Measurements from ENCODE around the gene CACNA1B.

The CACNA1B gene

GRCh38 chr9:138114501-138115245 is 237.1 kb downstream of the CACNA1B start:
- Histone ChIP-seq H3K4me2 (no peak overlapping the region), H3K27ac (no peak overlapping the region), H3K27me3 (no peaks in the 10 kb centered on the region), H4K20me1 (no peaks in the 10 kb centered on the region; a peak in 2 of 22 replicates), H3K9me3 (replicated peaks in 1 of 11) (no peaks in the 10 kb centered on the region), H3K9ac (no peak overlapping the region), H3K4me1 (peaks cover 6 to 10% (median 9%) of the 10 kb centered on the region in 10 experiments; a peak in 19 of 20 replicates), H3K36me3 (no peaks in the 10 kb centered on the region), H3K4me3 (no peak overlapping the region)
- no peak for TF ChIP-seq Cebpa-rat (IDR thresholded peaks at IDR 0.05)

DNA sequence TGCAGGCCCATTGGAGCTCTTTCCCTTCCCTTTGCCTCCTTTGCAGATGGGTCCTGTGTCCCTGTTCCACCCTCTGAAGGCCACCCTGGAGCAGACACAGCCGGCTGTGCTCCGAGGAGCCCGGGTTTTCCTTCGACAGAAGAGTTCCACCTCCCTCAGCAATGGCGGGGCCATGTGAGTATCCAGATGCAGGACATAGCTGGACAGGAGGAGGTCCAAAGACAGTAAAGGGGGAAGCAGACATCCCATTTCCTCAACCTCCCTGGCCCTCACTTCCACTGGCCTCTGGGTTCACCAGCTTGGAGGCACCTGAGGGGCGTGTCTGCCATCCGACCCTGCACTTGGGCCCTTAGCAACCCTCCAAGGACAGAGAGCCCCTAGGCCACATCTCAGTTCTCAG is 237.9 kb downstream of the CACNA1B start:
- H3K9me3 ChIP-seq (replicated peaks in 1 of 11), result no peaks in the 10 kb centered on the region
- H3K4me2 ChIP-seq, result no peak overlapping the region
- H3K4me1 ChIP-seq, result peaks cover 15 to 18% (median 17%) of the 10 kb centered on the region in 10 experiments
- H3K27ac ChIP-seq, result no peak overlapping the region
- H3K4me3 ChIP-seq, result no peak overlapping the region
- H3K9ac ChIP-seq, result no peak overlapping the region
- H3K36me3 ChIP-seq, result no peaks in the 10 kb centered on the region
- no peaks in the 10 kb centered on the region for H3K27me3 ChIP-seq
- no peak for TF ChIP-seq Cebpa-rat (IDR thresholded peaks at IDR 0.05)
- H4K20me1 ChIP-seq, result peaks cover 0 to 3% (median 0%) of the 10 kb centered on the region in 11 experiments; a peak in 3 of 22 replicates

DNA sequence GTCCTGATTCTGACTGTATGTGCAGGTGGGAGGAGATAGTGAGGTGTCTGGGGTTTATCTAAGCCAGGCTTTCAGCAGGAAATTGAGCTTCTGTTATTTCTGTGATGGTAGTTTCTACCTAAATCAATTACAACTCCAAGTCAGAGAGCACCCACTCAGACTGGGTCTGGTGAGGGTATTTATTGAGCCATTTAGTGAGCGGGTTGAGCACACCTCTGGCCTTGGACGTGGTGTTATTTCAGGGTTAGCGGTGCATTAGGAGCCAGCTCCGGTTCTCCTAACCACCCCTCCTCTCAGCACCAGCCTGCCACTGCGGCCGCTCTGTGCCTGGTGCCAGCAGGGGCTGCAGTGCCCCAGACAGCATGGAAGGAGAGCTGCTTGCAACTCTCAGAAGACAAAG is 238.9 kb downstream of the CACNA1B start:
- no peak for TF ChIP-seq Cebpa-rat (IDR thresholded peaks at IDR 0.05)
- Histone ChIP-seq H3K36me3 (no peaks in the 10 kb centered on the region), H3K9me3 (replicated peaks in 1 of 11) (no peaks in the 10 kb centered on the region), H3K9ac (no peak overlapping the region), H3K27ac (no peak overlapping the region), H3K4me1 (peaks cover 22 to 28% (median 26%) of the 10 kb centered on the region in 10 experiments), H4K20me1 (peaks cover 0 to 6% (median 0%) of the 10 kb centered on the region in 11 experiments; a peak in 3 of 22 replicates), H3K4me2 (no peak overlapping the region), H3K27me3 (no peaks in the 10 kb centered on the region), H3K4me3 (no peak overlapping the region)

DNA sequence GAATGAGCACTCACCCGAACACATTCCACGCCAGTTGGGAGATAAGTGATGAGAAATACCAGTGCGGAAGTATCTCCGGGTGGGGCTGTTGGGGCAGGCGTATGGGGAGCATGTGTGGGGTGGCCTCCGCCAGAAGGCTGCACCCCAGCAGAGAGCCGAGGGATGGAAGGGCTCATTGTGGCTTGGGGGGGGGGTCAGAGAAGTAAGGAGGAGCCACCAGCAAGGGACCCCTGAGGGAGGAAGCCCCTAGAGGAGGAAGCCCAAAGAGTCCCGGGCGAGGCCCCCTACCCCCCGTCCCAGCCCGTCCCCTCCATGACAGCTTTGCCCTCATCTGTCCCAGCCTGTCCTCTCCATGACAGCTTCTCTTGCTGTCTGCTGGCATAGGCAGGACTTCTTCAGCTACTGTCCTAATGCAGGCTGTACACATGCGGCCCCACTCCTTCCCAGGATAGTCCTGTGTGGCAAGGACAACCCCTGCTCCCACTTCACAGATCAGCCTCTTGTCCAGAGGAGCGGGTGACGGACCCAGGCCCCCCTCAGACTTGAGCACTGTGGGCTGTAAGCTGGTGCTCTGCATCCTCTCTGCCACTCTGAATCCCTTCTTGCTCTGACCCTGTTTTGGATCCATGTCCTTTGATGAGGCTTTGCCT is 239.6 kb downstream of the CACNA1B start:
- H3K9me3 ChIP-seq (replicated peaks in 1 of 11), result no peaks in the 10 kb centered on the region
- H3K4me3 ChIP-seq, result no peak overlapping the region
- H3K4me1 ChIP-seq, result peaks cover 29 to 35% (median 33%) of the 10 kb centered on the region in 10 experiments
- no peak overlapping the region for H3K27ac ChIP-seq
- TF ChIP-seq Cebpa-rat (IDR thresholded peaks at IDR 0.05), result no peak
- no peaks in the 10 kb centered on the region for H3K27me3 ChIP-seq
- peaks cover 0 to 6% (median 0%) of the 10 kb centered on the region in 11 experiments; a peak in 3 of 22 replicates for H4K20me1 ChIP-seq
- no peaks in the 10 kb centered on the region for H3K36me3 ChIP-seq
- H3K4me2 ChIP-seq, result no peak overlapping the region
- H3K9ac ChIP-seq, result no peak overlapping the region

- peaks cover 35 to 41% (median 38%) of the 10 kb centered on the region in 10 experiments for H3K4me1 ChIP-seq
- no peak overlapping the region for H3K9ac ChIP-seq
- H3K9me3 ChIP-seq (replicated peaks in 1 of 11), result no peaks in the 10 kb centered on the region
- no peaks in the 10 kb centered on the region for H3K36me3 ChIP-seq
- no peak overlapping the region for H3K27ac ChIP-seq
- no peak for TF ChIP-seq Cebpa-rat (IDR thresholded peaks at IDR 0.05)
- peaks cover 0 to 6% (median 0%) of the 10 kb centered on the region in 11 experiments; a peak in 3 of 22 replicates for H4K20me1 ChIP-seq
- H3K27me3 ChIP-seq, result no peaks in the 10 kb centered on the region
- no peak overlapping the region for H3K4me2 ChIP-seq
- no peak overlapping the region for H3K4me3 ChIP-seq
Measured at GRCh38 chr9:138117836-138118235, 240.3 kb downstream of the CACNA1B start.

GRCh38 chr9:138118601-138119071 is 241.1 kb downstream of the CACNA1B start:
- H4K20me1 ChIP-seq, result peaks cover 0 to 6% (median 0%) of the 10 kb centered on the region in 11 experiments; a peak in 3 of 22 replicates
- H3K4me1 ChIP-seq, result peaks cover 35 to 44% (median 40%) of the 10 kb centered on the region in 10 experiments
- H3K4me3 ChIP-seq, result no peak overlapping the region
- H3K9ac ChIP-seq, result no peak overlapping the region
- no peaks in the 10 kb centered on the region for H3K9me3 ChIP-seq (replicated peaks in 1 of 11)
- H3K36me3 ChIP-seq, result no peaks in the 10 kb centered on the region
- H3K27me3 ChIP-seq, result no peaks in the 10 kb centered on the region
- no peak overlapping the region for H3K27ac ChIP-seq
- H3K4me2 ChIP-seq, result peak overlapping the region in 6 of 11 experiments; percentile 74 to 90 (median 81); a peak in 8 of 22 replicates
- no peak for TF ChIP-seq Cebpa-rat (IDR thresholded peaks at IDR 0.05)

DNA sequence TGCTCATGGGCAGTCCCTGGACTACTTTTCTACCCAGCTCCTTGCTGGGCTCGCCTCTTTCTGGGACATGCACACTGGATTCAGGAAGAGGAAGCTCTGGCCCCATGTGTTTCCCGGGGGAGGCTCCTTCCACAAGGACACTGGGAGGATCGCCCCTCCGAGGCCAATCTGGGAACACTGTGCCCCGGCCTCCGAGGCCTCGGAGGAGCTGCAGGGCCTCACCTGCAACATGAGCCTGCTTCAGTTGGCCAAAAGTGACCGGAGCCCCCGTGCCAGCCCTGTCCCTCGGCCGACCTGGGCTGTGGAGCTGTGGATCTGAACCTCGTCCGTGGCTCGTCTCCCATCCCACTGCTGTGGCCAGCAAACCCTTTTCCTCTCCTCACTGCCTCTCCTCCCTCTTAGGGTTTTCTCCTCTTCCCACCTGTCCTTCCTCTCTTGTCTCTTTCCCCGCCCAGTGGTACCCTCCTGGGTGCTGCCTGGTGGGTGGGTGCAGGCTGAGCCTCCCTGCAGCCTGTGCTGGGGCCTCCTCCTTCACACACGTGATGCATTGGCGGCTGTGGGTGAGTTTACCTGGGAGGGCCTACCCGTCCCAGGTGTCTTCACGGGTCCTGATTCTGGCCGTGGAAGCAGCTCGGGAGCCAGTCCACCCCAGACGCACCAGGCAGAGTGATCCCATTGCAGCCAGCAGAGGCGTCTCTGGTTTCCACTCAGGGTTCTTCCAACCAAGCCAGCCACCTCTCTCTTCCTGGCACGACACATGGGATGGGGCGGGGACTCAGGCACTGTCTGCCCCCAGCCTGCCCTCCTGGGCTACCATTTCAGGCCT is 241.8 kb downstream of the CACNA1B start:
- Histone ChIP-seq H3K9me3 (replicated peaks in 1 of 11) (no peaks in the 10 kb centered on the region), H3K27me3 (no peaks in the 10 kb centered on the region), H3K4me3 (no peak overlapping the region)

DNA sequence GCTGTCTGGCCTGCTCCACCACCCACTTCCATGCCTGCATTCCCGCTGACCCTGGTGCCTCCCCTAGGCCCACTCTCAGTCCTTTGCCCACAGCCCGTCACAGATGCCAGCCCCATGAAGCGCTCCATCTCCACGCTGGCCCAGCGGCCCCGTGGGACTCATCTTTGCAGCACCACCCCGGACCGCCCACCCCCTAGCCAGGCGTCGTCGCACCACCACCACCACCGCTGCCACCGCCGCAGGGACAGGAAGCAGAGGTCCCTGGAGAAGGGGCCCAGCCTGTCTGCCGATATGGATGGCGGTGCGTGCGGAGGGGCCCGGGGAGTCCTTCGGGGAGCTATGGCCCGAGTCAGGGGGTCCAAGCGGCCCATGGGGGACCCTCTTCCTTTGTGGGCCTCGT is 242.5 kb downstream of the CACNA1B start:
- Histone ChIP-seq H3K27me3 (no peaks in the 10 kb centered on the region), H3K36me3 (no peaks in the 10 kb centered on the region), H4K20me1 (peaks cover 0 to 6% (median 0%) of the 10 kb centered on the region in 11 experiments; a peak in 3 of 22 replicates), H3K4me2 (peak overlapping the region; percentile 62 to 90 (median 80)), H3K9ac (peak overlapping the region in 6 of 11 experiments; percentile 5 to 21 (median 13); a peak in 5 of 22 replicates), H3K27ac (peak overlapping the region in 4 of 11 experiments; percentile 5 to 44 (median 34); a peak in 3 of 22 replicates), H3K9me3 (replicated peaks in 1 of 11) (no peaks in the 10 kb centered on the region), H3K4me3 (no peak overlapping the region), H3K4me1 (peaks cover 35 to 44% (median 40%) of the 10 kb centered on the region in 10 experiments)
- TF ChIP-seq Cebpa-rat (IDR thresholded peaks at IDR 0.05), result no peak

More for the DNA sequence above, 241.8 kb downstream of the CACNA1B start:
- no peak overlapping the region for H3K27ac ChIP-seq
- peaks cover 35 to 44% (median 40%) of the 10 kb centered on the region in 10 experiments for H3K4me1 ChIP-seq
- TF ChIP-seq Cebpa-rat (IDR thresholded peaks at IDR 0.05), result no peak
- H3K4me2 ChIP-seq, result peak overlapping the region; percentile 62 to 90 (median 80)
- H4K20me1 ChIP-seq, result peaks cover 0 to 6% (median 0%) of the 10 kb centered on the region in 11 experiments; a peak in 3 of 22 replicates
- H3K9ac ChIP-seq, result 0 out of 22 replicates have a peak overlapping the region, but pooled peaks of 1 of the 11 experiments have one; percentile 11
- H3K36me3 ChIP-seq, result no peaks in the 10 kb centered on the region

Data from BLaER1 treated with 17β-estradiol and CSF1 and Interleukin-3, amounts not matched to agents 10 nM and 100 nM (cell line).